GM21526 (cell line): Measurements from ENCODE around the gene KRT9.
"Not testable (repeated sequence)": the region's sequence is repeated elsewhere in the genome, so short reads cannot be mapped to it uniquely, and the experiment has no call there.

Experiments used
- ATAC-seq: cut with Tn5 transposase; IDR thresholded peaks from one replicate; pipeline ENCODE4 v1.9.1; 2021; ENCODE audit warnings: moderate library complexity; ENCODE audit not compliant: unreplicated experiment, low FRiP score

Gene KRT9

DNA sequence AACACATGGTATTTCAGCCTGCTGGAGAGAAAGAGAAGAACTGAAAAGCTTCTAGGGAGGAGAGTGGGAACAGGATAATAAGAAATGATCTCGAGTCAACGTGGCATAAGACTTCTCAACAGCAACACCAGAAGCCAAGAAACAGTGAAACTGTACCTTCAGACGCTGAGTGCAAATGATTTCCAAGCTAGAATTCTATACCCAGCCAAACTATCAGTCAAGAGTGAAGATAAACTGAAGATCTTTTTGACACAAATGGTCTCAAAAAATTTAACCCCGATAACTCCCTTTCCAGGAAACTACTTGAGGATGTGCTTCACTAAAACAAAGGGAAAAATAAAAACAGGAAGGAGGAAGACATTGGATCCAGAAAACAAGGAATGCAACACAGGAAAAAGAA, 35.1 kb upstream of the KRT9 start:
- not testable (repeated sequence) for ATAC-seq

DNA sequence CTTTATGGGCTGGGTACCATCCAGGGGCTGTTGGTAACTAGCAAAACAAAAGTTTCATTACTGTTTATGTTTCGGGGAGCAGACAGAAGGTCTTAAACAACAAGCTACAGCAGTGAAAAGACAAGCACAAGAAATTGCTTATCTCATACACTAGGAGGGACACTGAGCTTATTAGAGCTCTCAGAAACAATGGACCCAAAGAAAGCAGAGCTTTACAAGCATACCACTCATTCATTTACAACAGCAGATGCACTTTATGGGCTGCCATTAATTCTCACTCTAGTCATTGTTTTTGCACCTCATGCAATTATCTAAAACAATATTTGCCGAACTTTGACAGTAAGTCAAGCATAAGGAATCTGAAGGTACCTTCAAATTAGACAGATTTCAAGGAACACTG, 30.7 kb upstream of the KRT9 start:
- no peak for ATAC-seq

GRCh38 chr17:41600318-41600717, 28.5 kb upstream of the KRT9 start:
- ATAC-seq: no peak

- ATAC-seq: no peak
Observed at GRCh38 chr17:41599680-41600079, 27.8 kb upstream of the KRT9 start.

DNA sequence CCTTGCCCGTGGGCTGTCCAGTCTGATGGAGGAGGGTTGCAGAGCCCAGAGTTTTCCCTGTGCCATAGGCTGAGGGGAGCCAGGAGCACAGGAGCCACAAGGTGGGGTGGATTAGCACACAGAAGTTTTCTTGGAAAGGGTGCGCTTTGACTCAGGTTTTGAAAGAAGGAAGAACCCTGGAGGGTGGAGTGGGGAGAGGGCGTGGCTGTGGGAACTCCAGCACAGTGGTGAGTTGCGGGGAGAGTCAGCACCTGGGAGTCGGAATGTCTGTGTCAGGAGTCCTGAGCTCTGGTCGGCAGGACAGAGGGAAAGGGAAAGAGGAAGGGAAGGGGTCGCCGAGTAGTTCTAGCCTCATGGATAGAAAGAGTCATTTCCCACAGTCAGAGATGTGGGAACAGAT, 23.7 kb upstream of the KRT9 start:
- no peak for ATAC-seq

- ATAC-seq: no peak
Observed at GRCh38 chr17:41594363-41594915, 22.6 kb upstream of the KRT9 start.

GRCh38 chr17:41593306-41593981, 21.6 kb upstream of the KRT9 start:
- no peak for ATAC-seq

DNA sequence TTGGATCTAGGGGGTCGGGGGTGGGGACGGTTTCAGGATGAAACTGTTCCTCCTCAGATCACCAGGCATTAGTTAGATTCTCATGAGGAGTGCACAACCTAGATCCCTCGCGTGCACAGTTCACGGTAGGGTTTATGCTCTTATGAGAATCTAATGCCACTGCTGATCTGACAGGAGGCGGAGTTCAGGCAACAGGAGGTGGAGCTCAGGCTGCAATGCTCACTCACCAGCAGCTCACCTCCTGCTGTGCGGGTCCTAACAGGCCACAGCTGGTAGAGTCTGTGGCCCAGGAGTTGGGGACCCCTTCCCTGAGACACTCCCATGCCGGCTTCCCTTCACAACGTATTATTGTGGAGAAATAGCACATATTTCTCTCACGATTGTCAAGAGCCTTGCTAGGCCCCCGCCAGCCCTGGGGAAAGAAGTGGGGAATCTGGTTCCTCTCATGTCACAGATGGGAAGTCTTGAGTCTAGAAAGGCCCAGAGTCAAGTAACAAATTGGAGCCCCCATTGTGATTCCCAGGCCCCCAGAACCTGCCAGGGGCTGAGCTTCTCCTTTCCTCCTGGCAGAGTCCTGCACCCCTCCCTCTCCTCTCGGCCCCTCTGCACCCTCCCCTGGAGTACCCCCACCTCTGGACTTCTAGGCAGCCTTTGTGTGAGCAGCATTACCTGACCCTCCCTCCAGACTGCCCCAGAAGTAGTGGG, 20.9 kb upstream of the KRT9 start:
- ATAC-seq: no peak

DNA sequence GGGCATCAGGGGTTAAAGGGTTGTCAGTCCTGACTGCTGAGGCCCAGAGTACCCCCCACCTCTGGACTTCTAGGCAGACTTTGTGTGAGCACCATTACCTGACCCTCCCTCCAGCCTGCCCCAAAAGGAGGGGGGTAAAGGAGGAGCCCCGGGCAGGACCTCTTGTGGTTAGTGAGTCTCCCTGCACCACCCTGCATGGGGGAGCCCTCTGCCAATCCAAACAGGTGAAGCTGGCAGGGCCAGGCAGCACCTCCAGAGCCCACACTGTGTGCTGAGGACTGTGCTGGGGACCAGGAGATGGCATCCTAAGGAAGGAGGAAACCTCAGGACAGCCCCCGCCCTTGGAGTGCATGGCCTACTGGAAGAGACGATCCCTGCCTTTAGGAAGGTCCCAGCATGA, 17.4 kb upstream of the KRT9 start:
- ATAC-seq: no peak

GRCh38 chr17:41588126-41588810, 16.4 kb upstream of the KRT9 start:
- no peak for ATAC-seq

DNA sequence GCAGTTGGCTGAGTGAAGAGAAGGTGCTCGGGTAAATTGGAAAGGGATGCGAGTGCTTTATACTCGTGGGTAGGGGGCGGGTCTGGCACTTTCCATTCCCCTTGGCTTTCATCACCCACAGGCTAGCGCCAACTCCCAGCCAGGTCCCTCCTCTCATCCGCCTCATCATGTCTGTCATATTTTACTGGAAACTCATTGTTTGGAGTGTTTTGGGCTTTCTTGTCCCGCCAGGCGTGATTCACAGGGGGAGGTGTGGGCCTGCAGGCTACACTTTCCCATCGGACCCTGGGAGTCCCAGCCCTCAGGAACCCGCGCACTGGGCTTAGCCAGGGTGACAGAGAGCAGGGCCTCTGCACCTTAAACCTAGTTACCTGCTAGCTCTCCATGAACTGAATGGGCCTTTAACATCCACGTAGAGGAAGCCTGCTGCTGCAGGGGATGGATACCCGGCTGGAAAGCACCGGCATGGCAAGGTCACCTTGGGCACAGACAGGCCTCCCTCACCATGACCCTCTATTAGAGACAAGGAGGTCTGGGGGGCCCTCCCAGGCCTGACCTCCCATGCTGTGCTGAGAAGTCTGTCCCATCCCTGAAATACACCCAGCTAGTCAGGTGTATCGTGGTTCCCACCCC, 15.1 kb upstream of the KRT9 start, which contains the start of gene KRT14:
Gene KRT14, minus strand, starts transcription at position 33 of the 633 bp plus-strand sequence. CDS start 61 bp downstream, outside the sequence.
- ATAC-seq: no peak

DNA sequence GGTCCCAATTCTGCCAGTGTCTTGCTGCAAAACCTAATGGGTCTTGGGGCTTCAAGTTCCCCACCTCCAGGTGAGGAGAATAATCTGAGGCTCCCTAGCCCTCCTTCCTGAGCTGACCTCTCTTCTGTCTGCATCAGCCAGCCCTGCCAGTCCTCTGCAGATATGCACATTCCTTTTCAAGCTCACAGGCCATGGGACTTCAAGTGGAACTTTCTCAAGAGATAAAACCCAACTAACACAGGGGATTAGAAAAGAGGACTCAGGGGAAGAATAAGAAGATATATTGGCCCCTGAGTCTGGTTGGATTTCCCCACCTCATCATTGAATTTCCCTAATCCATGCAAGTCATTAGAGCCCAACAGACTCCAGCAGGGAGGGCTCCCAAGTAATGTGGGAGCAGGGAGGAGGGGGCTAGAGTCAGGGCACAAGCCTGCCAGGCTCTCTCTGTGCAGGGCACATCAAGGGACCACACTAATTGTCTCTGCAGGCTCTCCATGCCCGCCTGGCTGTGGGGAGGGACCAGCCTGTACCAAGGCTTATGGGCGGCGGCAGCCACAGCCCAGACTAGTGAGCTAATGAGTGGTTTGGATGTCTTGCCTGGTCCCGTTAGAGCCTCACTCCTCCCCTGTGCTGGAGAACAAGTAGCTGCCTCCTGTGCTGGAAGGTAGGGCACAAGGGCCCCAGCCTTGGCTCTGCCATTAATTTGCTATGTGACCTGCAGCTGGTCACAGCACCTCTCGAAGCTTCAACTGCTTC, 13.6 kb upstream of the KRT9 start:
- no peak for ATAC-seq

DNA sequence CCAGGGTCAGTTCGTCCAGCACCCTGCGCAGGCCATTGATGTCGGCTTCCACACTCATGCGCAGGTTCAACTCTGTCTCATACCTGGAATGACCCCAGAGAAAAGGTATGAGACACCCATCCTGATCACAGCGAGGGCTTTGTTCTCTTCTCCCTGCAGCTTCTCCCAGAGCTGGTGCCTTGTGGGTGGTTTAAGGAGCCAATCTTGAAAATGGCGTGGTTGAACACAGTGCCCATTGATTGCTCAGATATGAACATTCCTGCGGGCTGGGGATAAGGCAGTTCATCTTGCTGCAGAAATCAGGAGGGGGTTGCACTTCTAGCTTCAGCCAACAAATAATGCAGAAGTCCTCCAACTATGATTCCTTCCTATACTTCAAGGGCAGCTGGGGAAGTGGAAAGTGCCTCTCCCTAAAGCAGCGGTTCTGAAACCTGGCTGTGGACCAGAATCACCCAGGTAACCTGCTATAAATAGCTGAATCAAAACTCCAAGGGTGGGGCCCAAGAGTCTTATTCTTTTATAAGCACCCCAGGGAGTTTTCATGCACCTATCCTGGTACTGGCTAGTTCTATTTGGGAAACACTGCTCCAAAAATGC, 12.6 kb upstream of the KRT9 start:
- ATAC-seq: not testable (repeated sequence)

DNA sequence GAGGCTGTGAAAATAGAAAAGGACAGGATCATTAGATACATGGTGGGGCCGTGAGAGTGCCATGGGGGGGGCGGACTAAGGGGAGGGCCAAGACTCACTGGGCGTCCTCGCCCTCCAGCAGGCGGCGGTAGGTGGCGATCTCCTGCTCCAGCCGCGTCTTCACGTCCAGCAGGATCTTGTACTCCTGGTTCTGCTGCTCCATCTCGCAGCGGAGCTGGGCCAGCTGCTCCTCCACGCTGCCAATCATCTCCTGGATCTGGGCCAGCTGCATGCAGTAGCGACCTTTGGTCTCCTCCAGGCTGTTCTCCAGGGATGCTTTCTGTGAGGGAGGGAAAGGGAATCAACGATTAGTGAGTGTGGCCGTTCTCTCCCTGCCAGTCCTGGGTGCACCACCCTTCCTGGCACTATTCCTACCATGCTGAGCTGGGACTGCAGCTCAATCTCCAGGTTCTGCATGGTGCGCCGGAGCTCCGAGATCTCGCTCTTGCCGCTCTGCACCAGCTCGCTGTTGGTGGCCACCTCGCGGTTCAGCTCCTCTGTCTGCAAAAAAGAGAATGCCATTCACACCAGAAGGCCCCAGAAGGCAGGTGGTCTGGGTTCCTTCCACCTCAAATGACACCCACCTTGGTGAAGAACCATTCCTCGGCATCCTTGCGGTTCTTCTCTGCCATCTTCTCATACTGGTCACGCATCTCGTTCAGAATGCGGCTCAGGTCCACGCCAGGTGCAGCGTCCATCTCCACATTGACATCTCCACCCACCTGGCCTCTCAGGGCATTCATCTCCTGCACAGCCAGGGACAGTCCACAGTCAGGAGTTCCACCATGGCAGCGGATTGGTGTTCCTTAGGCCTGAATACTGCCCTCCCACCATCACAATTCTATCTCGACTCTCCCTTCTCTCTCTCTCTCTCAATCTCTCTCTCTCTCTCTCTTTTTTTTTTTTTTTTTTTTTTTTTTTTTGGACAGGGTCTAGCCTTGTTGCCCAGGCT, 11.6 kb upstream of the KRT9 start:
- no peak for ATAC-seq

GRCh38 chr17:41582061-41582968, 10.5 kb upstream of the KRT9 start:
- ATAC-seq: not testable (repeated sequence)

DNA sequence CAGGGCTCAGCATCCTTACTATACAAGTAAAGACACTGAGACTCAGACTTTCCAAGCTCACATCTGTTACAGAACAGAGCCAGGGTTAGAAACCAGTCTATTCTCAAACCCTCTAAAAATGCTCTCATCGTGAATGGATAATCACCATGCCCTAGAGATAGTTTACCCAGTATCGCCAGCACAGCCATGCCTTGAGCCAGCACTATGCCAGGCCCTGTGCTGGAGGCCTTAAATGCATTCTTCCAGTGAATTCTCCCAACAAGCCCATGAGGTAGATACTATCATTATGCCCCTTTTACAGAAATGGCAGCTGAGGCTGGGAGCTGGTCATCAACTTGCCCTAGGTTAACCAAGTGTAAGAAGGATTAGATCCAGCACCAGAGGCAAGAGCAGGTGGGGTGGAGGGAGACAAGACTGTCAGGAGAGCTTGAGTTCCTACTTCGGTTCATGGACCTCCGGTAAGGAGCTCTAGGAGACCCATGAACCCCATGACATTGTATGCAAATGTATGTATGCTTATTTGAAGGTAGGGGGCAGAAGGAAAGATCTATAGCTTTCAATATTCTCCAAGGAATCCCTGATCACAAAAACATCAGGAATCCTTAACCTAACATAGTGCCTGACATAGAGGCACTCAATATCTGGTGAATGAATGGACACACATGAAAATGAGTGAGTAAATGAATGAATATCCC, 9.7 kb upstream of the KRT9 start:
- ATAC-seq: no peak
